WTC11 (cell line): ENCODE measurements around the gene SLCO4A1. TPM values are rescaled to one million over a fixed set of nuclear protein-coding genes. Genes with fewer than 3 reads are reported as not detected.
A peak's percentile ranks its signal among the peaks of the same experiment; 100 is the strongest.

Source experiments
- ATAC-seq: fragments of 200-7000 bp; cut with Tn5 transposase; 2 replicates; pipeline ENCODE4 v1.10.0; 2021; ENCODE audit warnings: mild to moderate bottlenecking, moderate library complexity
- CTCF ChIA-PET: fragments of 300-600 bp; sonication (Branson Sonifier 250); formaldehyde crosslinking; loops from one replicate; lab custom pipeline; 2021; ENCODE audit warnings: antibody characterized with exemption; lab: Charles Lee
- POLR2A ChIA-PET: fragments of 350-600 bp; sonication (Branson Sonifier 250); formaldehyde crosslinking; loops from one replicate; lab custom pipeline; 2021; ENCODE audit warnings: antibody characterized with exemption; lab: Charles Lee
- DNase-seq: peaks from one replicate; pipeline ENCODE4 v3.0.0; 2021; ENCODE audit warnings: low spot score
- H3K27ac Mint-ChIP-seq: 2 replicates; pipeline ENCODE4 v1.8.0; 2021; ENCODE audit warnings: mixed read lengths
- H3K27me3 Mint-ChIP-seq: 2 replicates; pipeline ENCODE4 v1.8.0; 2021; ENCODE audit warnings: low read depth, mild to moderate bottlenecking, moderate library complexity, mixed read lengths
- H3K36me3 Mint-ChIP-seq: 2 replicates; pipeline ENCODE4 v1.8.0; 2021; ENCODE audit warnings: mixed read lengths
- H3K4me1 Mint-ChIP-seq: 2 replicates; pipeline ENCODE4 v1.8.0; 2022; ENCODE audit warnings: mixed read lengths
- H3K4me3 Mint-ChIP-seq: 2 replicates; pipeline ENCODE4 v1.8.0; 2021; ENCODE audit warnings: mild to moderate bottlenecking, moderate library complexity, mixed read lengths
- H3K9me3 Mint-ChIP-seq: 2 replicates; pipeline ENCODE4 v1.8.0; 2021; ENCODE audit warnings: mixed read lengths
- CDX4 ChIP-seq: fragments of 250-450 bp; sonication (Bioruptor Pico); IDR thresholded peaks from 2 replicates; pipeline ENCODE4 v1.9.0; 2021; ENCODE audit warnings: moderate library complexity, mild to moderate bottlenecking, inconsistent platforms, borderline replicate concordance
- GABPB1 ChIP-seq: sonication (generic); formaldehyde crosslinking; IDR thresholded peaks from 2 replicates; pipeline ENCODE4 v1.8.1; 2023; ENCODE audit warnings: mild to moderate bottlenecking, missing genetic modification reagents
- GRHL2 ChIP-seq: fragments of 250-450 bp; sonication (Bioruptor Pico); IDR thresholded peaks from 2 replicates; pipeline ENCODE4 v1.8.0; 2022; ENCODE audit warnings: mild to moderate bottlenecking, moderate library complexity; ENCODE audit not compliant: insufficient replicate concordance, severe bottlenecking
- HMGXB4 ChIP-seq: sonication (generic); formaldehyde crosslinking; IDR thresholded peaks from 2 replicates; pipeline ENCODE4 v1.8.1; 2023; ENCODE audit warnings: mild to moderate bottlenecking, moderate library complexity, missing genetic modification reagents
- JAZF1 ChIP-seq: fragments of 250-450 bp; sonication (Bioruptor Pico); IDR thresholded peaks from 2 replicates; pipeline ENCODE4 v1.9.0; 2021; ENCODE audit warnings: moderate library complexity, mild to moderate bottlenecking, inconsistent platforms
- MXD4 ChIP-seq: fragments of 250-450 bp; sonication (Bioruptor Pico); IDR thresholded peaks from 2 replicates; pipeline ENCODE4 v1.8.0; 2021; ENCODE audit warnings: mild to moderate bottlenecking, moderate library complexity, borderline replicate concordance
- MYBL2 ChIP-seq: sonication (generic); formaldehyde crosslinking; IDR thresholded peaks from 2 replicates; pipeline ENCODE4 v1.8.1; 2023; ENCODE audit warnings: mild to moderate bottlenecking, moderate library complexity, missing genetic modification reagents
- NFATC4 ChIP-seq: fragments of 250-450 bp; sonication (Bioruptor Pico); IDR thresholded peaks from 2 replicates; pipeline ENCODE4 v1.9.0; 2021; ENCODE audit warnings: mild to moderate bottlenecking
- NR2C2 ChIP-seq: sonication (generic); formaldehyde crosslinking; IDR thresholded peaks from 2 replicates; pipeline ENCODE4 v1.8.0; 2022; ENCODE audit warnings: mild to moderate bottlenecking, missing genetic modification reagents
- RELA ChIP-seq: sonication (generic); formaldehyde crosslinking; IDR thresholded peaks from 2 replicates; pipeline ENCODE4 v1.8.1; 2022; ENCODE audit warnings: missing genetic modification reagents, mild to moderate bottlenecking, borderline replicate concordance
- RORB ChIP-seq: fragments of 250-450 bp; sonication (Bioruptor Pico); IDR thresholded peaks from 2 replicates; pipeline ENCODE4 v1.9.0; 2021; ENCODE audit warnings: mild to moderate bottlenecking
- SP1 ChIP-seq: sonication (generic); formaldehyde crosslinking; conservative IDR thresholded peaks from 2 replicates; pipeline ENCODE4 v1.8.1; 2022; ENCODE audit warnings: missing genetic modification reagents
- STAT6 ChIP-seq: sonication (generic); formaldehyde crosslinking; conservative IDR thresholded peaks from 2 replicates; pipeline ENCODE4 v1.8.1; 2023; ENCODE audit warnings: mild to moderate bottlenecking, low read depth, missing genetic modification reagents, moderate library complexity
- TP53 ChIP-seq: sonication (generic); formaldehyde crosslinking; IDR thresholded peaks from 2 replicates; pipeline ENCODE4 v1.8.1; 2023; ENCODE audit warnings: mild to moderate bottlenecking, missing genetic modification reagents
- ZNF138 ChIP-seq: sonication (generic); formaldehyde crosslinking; conservative IDR thresholded peaks from 2 replicates; pipeline ENCODE4 v1.8.1; 2022; ENCODE audit warnings: mild to moderate bottlenecking, moderate library complexity, missing genetic modification reagents
- ZNF423 ChIP-seq: fragments of 250-450 bp; sonication (Bioruptor Pico); IDR thresholded peaks from 2 replicates; pipeline ENCODE4 v2.1.2; 2022; ENCODE audit warnings: mild to moderate bottlenecking, moderate library complexity
- total RNA-seq: library from RNA; stranded (reverse); gene quantifications from 3 replicates; pipeline ENCODE4 v1.2.3, GENCODE V29; 2021
- TF ChIP-seq, protein P1 (sequence below): fragments of 250-450 bp; sonication (Bioruptor Pico); IDR thresholded peaks from 2 replicates; pipeline ENCODE4 v1.9.0; 2021; ENCODE audit warnings: mild to moderate bottlenecking
- TF ChIP-seq, protein P2 (sequence below): sonication (generic); formaldehyde crosslinking; IDR thresholded peaks from 2 replicates; pipeline ENCODE4 v1.8.1; 2023; ENCODE audit warnings: mild to moderate bottlenecking, missing genetic modification reagents, moderate library complexity
- TF ChIP-seq, protein P3 (sequence below): sonication (generic); formaldehyde crosslinking; IDR thresholded peaks from 2 replicates; pipeline ENCODE4 v1.8.0; 2022; ENCODE audit warnings: mild to moderate bottlenecking, missing genetic modification reagents

The SLCO4A1 gene
- total RNA-seq, 1 experiment from 2014 or later = 19.9 TPM

- Mint-ChIP-seq H3K4me1 (peaks cover 27% of the 10 kb centered on the region), H3K27ac (no peak overlapping the region), H3K36me3 (no peaks in the 10 kb centered on the region), H3K27me3 (peaks cover 9% of the 10 kb centered on the region), H3K9me3 (no peaks in the 10 kb centered on the region), H3K4me3 (no peak overlapping the region)
- ChIA-PET POLR2A (no interaction called here), CTCF (no interaction called here)
- no peak for TF ChIP-seq SP1
- TF ChIP-seq, protein P1, sequence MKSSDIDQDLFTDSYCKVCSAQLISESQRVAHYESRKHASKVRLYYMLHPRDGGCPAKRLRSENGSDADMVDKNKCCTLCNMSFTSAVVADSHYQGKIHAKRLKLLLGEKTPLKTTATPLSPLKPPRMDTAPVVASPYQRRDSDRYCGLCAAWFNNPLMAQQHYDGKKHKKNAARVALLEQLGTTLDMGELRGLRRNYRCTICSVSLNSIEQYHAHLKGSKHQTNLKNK (CRISPR knock-in tag) = no peak
- no peak for TF ChIP-seq MYBL2 (CRISPR knock-in tag)
- no peak for TF ChIP-seq JAZF1
- TF ChIP-seq RORB (CRISPR knock-in tag) = no peak
- no peak for TF ChIP-seq ZNF138 (CRISPR knock-in tag)
- DNase-seq (no peak), ATAC-seq (no peak)
Measured at GRCh38 chr20:62648318-62648995, 6.2 kb downstream of the SLCO4A1 start.

- TF ChIP-seq ZNF138 (CRISPR knock-in tag) (no peak), ZNF423 (CRISPR knock-in tag) (no peak), GABPB1 (CRISPR knock-in tag) (no peak), CDX4 (CRISPR knock-in tag) (no peak), MXD4 (CRISPR knock-in tag) (no peak), NFATC4 (CRISPR knock-in tag) (no peak), NR2C2 (CRISPR knock-in tag) (no peak), TP53 (CRISPR knock-in tag) (no peak), STAT6 (no peak)
- TF ChIP-seq, protein P2, sequence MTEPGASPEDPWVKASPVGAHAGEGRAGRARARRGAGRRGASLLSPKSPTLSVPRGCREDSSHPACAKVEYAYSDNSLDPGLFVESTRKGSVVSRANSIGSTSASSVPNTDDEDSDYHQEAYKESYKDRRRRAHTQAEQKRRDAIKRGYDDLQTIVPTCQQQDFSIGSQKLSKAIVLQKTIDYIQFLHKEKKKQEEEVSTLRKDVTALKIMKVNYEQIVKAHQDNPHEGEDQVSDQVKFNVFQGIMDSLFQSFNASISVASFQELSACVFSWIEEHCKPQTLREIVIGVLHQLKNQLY (CRISPR knock-in tag) = no peak
- POLR2A ChIA-PET = no interaction called here
Measured at GRCh38 chr20:62649140-62649539, 6.8 kb downstream of the SLCO4A1 start.

GRCh38 chr20:62650551-62651284, 8.4 kb downstream of the SLCO4A1 start:
- ChIA-PET CTCF (interaction anchor here (0.9 to 3.3 kb wide), 5 partner anchors 8 to 151 kb away, joined by 3 to 14 read pairs (median 4); partner anchors contain the start of gene SLCO4A1), POLR2A (no interaction called here)
- Mint-ChIP-seq H3K36me3 (no peaks in the 10 kb centered on the region), H3K27me3 (no peaks in the 10 kb centered on the region), H3K4me1 (peaks cover 24% of the 10 kb centered on the region), H3K9me3 (no peaks in the 10 kb centered on the region), H3K27ac (peak overlapping the region; percentile 74), H3K4me3 (no peak overlapping the region)
- no peak for DNase-seq
- ATAC-seq = no peak
- TF ChIP-seq, protein P1 (CRISPR knock-in tag) = no peak
- no peak for TF ChIP-seq ZNF423 (CRISPR knock-in tag)
- TF ChIP-seq, protein P3, sequence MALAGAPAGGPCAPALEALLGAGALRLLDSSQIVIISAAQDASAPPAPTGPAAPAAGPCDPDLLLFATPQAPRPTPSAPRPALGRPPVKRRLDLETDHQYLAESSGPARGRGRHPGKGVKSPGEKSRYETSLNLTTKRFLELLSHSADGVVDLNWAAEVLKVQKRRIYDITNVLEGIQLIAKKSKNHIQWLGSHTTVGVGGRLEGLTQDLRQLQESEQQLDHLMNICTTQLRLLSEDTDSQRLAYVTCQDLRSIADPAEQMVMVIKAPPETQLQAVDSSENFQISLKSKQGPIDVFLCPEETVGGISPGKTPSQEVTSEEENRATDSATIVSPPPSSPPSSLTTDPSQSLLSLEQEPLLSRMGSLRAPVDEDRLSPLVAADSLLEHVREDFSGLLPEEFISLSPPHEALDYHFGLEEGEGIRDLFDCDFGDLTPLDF (CRISPR knock-in tag) = no peak
- TF ChIP-seq GRHL2 (CRISPR knock-in tag) = no peak
- TF ChIP-seq RELA = no peak
- TF ChIP-seq HMGXB4 (CRISPR knock-in tag) = no peak
- TF ChIP-seq, all 79 proteins: peak for 0

More at GRCh38 chr20:62649140-62649539, 6.8 kb downstream of the SLCO4A1 start:
- H3K36me3 Mint-ChIP-seq = no peaks in the 10 kb centered on the region
- DNase-seq (no peak), ATAC-seq (no peak)
- H3K27ac Mint-ChIP-seq = no peak overlapping the region
- H3K4me3 Mint-ChIP-seq = no peak overlapping the region
- H3K27me3 Mint-ChIP-seq = peaks cover 3% of the 10 kb centered on the region; the same call in 1 of the 2 replicates
- CTCF ChIA-PET = no interaction called here
- H3K4me1 Mint-ChIP-seq = peaks cover 24% of the 10 kb centered on the region
- H3K9me3 Mint-ChIP-seq = no peaks in the 10 kb centered on the region
